ENCODE data around the gene DR1.
"Not testable (repeated sequence)": the region's sequence is repeated elsewhere in the genome, so short reads cannot be mapped to it uniquely, and the experiment has no call there.

The DR1 gene

GRCh38 chr1:93344484-93344883, 1.2 kb upstream of the DR1 start:
- DNase-seq, result no peak

DNA sequence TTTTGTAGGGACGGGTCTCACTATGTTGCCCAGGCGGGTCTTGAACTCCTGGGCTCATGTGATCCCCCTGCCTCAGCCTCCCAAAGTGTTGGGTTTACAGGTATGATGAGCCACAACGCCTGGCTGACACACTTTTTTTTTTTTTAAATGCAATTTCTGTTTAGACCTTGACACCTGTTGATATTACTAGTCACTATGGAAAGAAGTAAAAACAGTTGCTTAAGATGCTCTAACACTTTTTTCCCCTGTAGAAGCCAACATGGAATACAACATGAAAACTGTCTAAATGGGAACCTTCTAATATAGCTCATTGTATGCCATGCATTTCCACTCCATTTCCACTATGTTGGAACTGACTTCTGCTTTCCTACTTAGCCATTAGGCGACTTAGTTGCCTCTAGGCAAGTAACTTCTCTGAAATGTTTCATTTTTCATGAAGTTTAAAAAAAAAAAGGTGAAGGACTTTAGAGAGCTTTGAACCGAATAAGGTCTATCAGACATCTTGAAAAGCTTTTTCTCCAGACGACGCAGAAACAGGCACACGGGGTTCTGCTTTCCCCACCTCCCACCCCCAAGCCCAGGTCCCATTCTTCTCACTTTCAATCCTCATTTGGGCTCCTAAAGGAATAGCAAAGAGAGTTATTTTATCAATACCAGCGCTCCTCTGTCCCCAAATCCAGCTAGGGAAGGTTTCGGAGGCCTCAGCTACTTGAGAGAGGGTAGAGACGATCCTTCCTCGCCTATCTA, 648 bp upstream of the DR1 start:
- DNase-seq, result peak; percentile 76

GRCh38 chr1:93346421-93346993, 800 bp downstream of the DR1 start:
- DNase-seq, result peak; percentile 15

DNA sequence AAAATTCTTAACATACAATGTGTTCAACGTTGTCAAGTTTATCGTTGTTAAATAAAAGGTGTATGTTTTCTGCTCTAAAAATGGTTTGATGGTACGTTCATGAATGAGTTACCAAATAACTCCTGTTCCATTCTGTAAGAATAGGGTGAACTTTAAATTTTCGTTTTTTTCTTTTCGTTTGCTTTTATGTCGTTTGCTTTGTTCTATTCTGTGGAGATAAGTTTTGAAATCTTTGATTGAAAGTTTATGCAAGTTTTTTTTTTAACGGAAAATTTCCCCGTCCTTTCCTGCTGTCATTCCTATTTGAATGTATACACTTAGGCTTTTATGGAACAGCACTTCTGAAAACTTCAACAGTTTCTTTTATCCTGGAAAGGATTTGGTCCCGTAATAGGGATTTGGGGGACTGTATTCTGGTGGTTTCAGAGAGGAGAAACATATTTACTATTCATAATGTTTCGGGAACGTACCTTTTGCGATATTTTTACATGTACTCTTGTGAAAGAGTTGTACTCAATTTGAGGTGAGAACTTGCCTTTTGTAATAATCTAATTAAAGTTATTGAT, 1.7 kb downstream of the DR1 start:
- DNase-seq, result no peak

DNA sequence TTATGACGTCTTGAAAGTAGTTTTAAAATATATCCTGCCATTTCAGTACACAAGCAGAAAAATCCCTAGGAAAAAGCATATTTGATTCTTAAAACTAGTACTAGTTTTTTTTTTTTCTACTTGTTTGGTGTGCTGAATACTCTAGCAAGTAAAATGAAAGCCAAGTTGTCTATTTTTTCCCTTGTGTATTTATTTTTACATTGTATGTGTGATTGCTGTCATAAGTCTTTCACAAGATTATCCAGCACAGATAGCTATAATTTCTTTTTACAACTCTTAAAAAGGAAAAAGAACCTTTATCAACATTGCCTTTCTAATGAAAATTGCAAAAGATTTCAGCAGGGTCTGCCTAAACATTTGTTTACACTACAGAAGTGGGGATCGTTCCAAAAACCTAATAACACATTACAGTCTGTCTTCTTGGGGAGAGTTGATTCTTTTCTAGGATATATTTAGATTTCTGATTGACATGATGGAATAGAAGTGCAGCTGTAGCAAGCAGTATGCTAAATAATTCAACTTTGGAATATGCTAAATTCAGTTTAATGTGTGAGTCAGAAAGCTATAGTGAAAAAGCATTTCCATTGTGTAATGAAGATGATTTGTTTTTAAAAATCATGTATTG, 2.5 kb downstream of the DR1 start:
- no peak for DNase-seq

DNA sequence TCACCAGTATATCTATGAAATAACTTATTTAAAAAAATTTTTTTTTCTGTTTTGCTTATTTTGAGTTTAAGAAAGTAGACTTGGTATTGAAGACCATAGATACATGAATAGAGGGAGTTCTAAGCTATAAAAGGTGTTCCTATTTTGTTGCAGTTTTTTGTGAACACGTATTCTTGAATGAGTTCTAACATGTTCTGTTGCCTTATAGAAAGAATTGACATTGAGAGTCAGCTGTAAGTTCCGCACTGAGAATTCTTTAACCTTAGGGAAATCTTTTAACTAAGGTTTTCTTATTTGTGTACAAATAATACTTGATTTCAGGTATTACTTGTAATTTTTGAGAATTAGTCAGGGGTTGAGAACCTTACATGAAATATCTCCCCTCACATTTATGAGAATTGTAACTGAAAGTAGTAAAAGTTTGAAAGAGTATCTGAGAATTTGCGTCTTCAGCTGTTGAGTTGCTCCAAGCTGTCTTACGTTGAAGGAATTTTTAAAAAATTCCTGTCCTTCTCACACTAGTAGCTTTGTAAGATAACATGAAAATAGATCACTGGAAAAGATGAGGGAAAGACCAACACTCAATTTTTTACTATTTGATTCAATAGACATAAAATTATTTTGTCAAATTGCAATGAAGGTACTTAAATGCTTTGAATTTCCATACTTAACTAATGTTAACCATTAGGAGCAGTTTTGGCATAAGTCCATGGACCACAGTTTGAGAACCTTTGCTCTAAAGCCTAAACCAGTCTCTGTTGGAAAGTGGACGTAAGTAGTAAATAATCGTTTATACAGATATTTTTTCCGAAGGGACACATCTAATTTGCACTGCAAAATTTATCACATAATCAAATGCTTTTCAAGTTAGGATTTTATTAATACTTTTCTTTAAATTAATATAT, 3.8 kb downstream of the DR1 start:
- DNase-seq, result no peak

DNA sequence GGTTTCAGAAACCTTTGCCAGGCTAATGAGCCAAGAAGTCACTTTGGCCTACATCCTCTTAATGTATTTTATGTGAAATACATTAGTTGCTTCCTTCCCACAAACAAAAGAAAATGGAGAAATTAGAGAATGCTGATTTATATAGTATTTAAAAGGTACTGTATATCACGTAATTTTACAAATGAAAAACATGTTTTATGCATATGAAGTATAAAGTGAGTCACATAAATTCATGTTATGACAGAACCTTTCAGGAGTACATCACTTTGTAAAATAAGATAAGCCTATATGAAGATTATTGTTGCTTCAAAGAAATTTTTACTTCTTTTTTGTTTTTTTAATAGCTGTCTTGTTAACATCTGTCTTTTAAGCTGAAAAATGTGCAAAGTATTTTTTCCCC, 4.6 kb downstream of the DR1 start:
- DNase-seq, result no peak

DNA sequence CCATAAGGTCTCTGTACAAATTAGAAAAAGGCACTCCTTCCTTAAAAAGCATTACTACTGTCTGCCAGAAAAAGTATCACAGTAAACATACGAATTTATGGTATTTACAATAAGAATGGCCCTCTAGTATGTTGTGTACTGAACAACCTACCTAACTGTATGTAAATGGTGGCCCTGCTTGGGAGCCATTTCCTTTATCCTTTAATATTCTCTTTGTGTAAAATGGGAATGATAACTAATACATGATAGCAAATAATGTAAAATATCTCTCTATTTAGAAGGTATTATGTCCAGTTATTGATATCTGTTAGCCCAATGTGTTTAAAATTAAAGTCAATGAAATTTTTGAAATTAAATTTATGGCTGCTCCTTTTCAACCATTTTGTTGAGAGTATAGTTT, 5.2 kb downstream of the DR1 start:
- DNase-seq, result no peak

GRCh38 chr1:93351346-93351745, 5.6 kb downstream of the DR1 start:
- DNase-seq, result not testable (repeated sequence)

GRCh38 chr1:93352376-93352775, 6.7 kb downstream of the DR1 start:
- no peak for DNase-seq

- no peak for DNase-seq
Observed at GRCh38 chr1:93353286-93353685, 7.6 kb downstream of the DR1 start.

DNA sequence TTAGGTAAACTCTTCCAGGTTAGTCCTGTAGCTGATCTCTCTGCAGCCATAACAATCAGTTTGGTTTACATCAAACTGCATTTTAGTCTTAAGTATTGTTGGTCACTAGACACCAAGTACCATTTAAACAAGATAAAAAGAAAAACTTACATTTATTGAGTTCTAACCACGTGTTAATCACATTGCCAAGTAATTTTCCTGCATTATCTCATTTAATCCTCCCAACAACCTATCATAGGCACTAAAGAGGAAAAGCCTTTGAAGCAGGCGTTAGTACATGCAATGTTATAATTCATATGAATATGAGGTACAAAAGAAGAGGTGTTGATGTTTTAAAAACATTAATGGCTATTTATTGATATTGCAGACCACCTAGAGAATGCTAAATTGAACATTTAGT, 9.0 kb downstream of the DR1 start:
- DNase-seq, result no peak

- DNase-seq, result no peak
Observed at GRCh38 chr1:93357242-93357641, 11.5 kb downstream of the DR1 start.

DNA sequence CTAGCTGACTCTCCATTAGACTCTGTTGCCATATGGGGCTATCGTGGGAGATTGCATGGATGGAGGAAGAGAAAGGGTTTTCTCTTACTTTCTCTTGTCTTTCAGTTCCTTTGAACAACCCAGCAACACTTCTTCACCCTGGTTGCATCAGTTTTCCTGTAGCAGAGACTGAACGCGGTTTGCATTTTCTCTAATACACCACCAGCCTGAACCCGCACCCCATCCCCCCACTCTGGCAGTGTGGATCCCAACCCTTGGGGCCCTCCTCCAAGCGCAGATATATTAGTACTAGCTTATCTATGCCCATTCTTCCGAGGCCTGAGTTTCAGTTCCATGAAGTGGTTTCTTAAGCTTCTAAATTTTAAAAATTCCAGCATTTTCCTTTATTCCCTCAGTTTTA, 12.6 kb downstream of the DR1 start:
- no peak for DNase-seq

GRCh38 chr1:93360111-93360510, 14.4 kb downstream of the DR1 start:
- no peak for DNase-seq

GRCh38 chr1:93362237-93362636, 16.5 kb downstream of the DR1 start:
- DNase-seq, result no peak

DNA sequence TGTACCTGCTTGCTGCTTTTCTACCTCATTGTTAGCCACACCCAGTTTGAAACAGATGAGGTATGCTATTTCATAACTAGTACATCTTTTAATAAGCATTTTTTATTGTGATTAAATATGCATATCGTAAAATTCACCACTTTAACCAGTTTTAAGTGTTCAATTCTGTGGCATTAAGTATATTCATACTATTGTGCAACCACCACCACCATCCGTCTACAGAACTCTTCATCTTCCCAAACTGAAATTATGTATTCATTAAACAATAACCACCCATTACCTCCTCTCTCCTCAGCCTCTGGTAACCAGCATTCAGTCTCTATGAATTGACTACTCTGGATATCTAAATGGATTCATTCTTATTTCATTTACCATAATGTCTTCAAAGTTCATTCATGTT, 20.1 kb downstream of the DR1 start:
- no peak for DNase-seq

DNA sequence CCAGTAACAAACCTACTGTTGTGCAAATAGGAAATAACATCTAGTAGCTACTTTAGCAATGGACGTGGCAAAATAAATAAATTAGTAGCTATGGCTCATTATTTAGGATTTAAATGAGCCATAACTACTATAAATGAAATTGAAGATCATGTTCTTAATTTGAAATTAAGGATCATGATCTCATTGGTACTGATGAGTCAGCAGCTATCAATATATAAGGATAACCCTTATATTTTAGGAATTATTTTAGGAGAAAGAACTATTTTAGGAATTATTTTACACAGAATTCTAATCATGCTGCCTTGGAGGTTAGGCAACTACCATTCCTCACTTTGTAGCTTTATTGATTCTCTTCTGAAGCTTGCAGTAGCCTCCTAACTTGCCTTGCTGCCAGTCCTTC, 24.0 kb downstream of the DR1 start:
- no peak for DNase-seq

DNA sequence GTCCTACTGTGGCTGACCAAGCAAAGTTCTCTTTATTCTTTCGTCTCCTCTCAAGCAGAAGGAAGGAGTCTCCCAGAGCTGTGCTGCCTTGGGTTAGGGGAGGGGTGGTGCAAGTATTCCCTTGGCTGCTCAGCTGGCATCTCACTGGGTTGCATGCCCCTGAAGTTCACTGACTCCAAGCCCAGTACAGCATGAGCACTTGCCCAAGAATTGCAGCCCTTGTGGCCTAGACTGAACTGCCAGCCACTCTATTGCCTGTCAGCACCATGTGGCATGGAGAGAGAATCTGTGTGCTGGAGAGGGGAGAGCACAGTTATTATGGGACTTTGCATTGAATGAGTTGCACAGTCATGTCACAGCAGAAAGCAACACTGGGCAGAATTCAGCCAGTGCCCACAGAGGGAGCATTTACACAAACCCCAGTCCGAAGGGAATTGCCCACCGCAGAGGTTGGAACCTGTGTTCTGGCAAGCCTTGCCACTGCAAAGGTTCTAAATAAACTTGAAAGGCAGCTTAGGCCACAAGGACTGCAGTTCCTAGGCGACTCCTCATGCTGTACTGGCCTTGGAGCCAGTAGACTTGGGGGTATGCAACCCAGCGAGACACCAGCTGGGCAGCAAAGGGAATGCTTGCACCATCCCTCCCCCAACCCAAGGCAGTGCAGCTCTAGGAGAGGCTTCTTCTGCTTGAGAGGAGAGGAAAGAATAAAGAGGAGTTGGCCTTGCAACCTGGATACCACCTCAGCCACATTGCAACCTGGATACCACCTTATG, 28.8 kb downstream of the DR1 start:
- DNase-seq, result no peak

GRCh38 chr1:93384656-93385055, 38.9 kb downstream of the DR1 start:
- no peak for DNase-seq

- not testable (repeated sequence) for DNase-seq
Observed at GRCh38 chr1:93386268-93386667, 40.6 kb downstream of the DR1 start.

GRCh38 chr1:93394514-93394913, 48.8 kb downstream of the DR1 start:
- no peak for DNase-seq

All from NCI-H2227 treated with DMSO at 0.1 percent for 48 hours (cell line).